Measurements from ENCODE around the gene SLC25A41.

Gene SLC25A41

GRCh38 chr19:6433663-6434062 is at the start of gene SLC25A41:
TSS of gene SLC25A41 (minus strand) at chr19:6433763. CDS start at chr19:6433693, 70 bp downstream.
- DNase-seq (ENCODE audit: low read depth in 2 of 2) = no peak

GRCh38 chr19:6483235-6483634 is 49.7 kb upstream of the SLC25A41 start:
- DNase-seq (ENCODE audit: low read depth in 2 of 2) = no peak

- DNase-seq (ENCODE audit: low read depth in 2 of 2) = no peak
Observed at GRCh38 chr19:6482343-6482686, 48.8 kb upstream of the SLC25A41 start.

DNA sequence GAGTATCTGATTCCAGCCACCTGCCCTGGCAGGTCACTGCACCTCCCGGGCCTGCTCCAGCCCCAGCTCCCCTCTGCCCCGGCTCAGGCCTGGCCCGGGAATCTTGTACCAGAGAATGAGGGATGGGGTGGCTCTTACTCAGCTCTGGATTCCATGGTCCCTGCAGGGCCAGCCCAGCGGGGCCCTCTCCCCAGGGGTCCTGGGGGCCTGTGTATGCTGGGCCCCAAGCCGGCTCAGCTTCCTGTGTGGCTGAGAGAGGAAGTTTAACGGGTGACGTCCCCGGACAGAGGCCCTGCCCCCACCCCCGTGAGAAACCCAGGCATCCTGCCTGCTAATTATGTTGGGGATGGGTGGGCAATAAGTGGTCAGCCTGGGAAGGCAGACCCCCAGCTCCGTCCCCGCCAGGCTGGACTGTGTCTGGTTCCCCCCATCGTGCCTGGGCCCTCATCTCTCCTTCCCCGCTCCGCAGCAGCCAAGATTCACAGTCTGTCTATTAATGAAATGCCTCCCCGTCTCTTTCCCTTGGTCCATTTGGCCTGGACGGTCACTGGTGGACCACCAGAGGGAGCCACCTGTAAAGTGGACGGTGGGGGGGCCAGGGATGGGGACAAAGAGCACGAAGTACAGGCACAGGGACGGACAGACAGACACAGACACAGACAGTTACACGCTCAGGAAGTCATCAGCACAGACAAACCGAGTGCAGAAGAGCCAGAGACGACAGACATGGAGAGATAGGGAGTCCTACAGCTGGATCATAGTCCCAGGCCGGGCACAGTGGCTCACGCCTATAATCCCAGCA is 48.2 kb upstream of the SLC25A41 start, which contains the start of gene DENND1C:
TSS of gene DENND1C (minus strand) at position 247 of the 802 bp plus-strand sequence. CDS start at position 155, 92 bp downstream.
- DNase-seq (ENCODE audit: low read depth in 2 of 2) = peak in 1 of 2 experiments; percentile 67

GRCh38 chr19:6480848-6481415 is 47.4 kb upstream of the SLC25A41 start:
- DNase-seq (ENCODE audit: low read depth in 2 of 2) = no peak

DNA sequence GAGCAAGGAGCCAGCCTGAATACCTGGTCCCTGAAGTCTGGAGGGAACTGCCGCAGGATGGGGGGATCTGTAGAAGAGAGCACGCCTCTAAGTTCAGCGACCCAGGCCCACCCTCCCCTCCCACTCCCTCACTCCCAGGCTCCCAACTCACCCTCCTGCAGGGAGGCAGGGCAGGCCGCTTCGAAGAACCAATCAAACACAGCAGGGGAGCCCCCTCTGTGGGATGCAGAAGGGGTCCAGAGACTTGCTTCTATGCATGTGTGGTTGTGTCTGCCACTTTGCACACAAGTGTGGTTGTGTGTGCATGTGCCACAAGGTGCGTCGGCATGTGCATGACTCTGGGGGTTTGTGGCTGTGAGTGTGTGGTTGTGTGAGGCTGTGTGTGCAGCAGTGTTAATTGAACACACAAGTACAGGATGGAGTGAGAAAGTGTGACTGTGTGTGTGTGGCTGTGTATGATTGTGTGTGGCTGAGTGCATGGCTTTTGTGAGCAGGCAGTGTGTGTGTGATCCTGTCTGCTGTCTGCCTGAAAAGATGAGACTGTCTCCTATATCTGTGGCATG is 46.4 kb upstream of the SLC25A41 start:
- no peak for DNase-seq (ENCODE audit: low read depth in 2 of 2)

- no peak for DNase-seq (ENCODE audit: low read depth in 2 of 2)
Observed at GRCh38 chr19:6478815-6479214, 45.3 kb upstream of the SLC25A41 start.

- DNase-seq (ENCODE audit: low read depth in 2 of 2) = no peak
Observed at GRCh38 chr19:6476896-6477431, 43.4 kb upstream of the SLC25A41 start.

GRCh38 chr19:6476155-6476895 is 42.8 kb upstream of the SLC25A41 start:
- peak in 1 of 2 experiments; percentile 50 for DNase-seq (ENCODE audit: low read depth in 2 of 2)

DNA sequence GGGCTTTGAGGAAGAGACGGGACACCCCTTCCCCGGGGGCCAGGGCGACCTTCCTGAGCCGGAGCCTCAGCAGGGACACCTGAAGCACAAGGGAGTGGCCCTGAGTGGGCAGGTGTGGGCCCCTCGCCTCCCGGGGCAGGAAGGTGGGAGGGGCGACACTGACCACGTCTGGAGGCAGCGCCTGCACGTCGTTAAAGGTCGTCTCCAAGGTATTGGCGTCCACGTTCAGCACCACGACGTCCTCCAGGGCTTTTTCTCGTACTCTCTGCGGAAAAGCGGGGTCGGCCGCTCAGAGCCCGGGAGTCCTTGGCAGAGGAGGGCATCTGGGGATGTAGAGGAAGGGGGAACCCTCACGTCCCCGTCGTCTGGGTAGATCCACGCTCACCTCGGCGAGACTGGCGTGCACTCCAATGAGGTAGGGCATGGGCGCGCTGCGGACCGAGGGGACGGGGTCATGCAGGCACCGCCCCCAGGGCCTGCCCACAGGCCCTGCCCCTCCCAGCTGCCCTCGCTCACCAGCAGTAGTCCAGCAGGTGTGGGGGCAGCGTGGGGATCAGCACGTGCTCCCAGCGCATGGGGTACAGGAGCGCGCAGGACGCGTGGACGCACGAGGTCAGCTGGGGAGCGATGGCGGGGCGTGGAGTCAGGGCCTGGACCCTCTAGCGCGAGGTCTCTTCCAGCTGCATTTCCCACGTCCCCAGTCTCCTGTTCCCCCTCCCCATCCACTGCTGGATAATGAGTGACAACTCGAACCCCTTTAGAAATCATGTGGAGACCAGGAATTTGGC is 42.0 kb upstream of the SLC25A41 start:
- no peak for DNase-seq (ENCODE audit: low read depth in 2 of 2)

DNA sequence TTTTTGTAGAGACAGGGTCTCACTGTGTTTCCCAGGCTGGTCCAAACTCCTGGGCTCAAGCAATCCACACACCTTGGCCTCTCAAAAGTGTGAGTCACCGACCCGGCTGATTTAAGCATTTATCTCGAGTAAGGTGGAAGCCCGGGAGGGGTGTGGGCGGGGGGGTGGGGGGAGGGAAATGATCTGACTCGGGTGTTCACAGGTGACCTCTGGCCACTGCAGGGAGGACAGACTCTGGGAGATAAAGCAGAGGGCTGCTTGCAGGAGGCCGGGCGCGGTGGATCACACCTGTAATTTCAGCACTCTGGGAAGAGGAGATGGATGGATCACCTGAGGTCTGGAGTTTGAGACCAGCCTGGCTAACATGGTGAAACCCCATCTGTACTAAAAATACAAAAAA is 40.1 kb upstream of the SLC25A41 start:
- DNase-seq (ENCODE audit: low read depth in 2 of 2) = no peak

DNA sequence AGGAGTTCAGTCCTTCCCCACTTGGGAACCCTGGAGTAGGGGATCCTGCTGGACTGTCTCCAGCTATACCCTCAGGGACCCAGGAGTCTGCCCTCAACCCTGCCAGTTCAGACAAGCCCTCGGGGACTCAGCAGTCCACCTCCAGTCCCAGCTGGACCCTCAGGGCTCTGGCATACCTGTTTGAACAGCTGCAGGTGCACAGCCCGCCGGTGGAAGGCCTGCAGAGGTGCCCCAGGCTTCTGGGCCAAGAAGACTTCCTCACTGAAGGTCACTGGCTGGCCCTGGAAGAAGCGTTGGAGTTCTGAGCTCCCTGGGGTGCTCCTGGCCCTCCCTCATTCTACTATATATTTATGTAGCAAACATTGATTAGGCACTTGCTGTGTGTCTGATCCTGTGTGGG is 39.1 kb upstream of the SLC25A41 start:
- DNase-seq (ENCODE audit: low read depth in 2 of 2) = no peak

DNA sequence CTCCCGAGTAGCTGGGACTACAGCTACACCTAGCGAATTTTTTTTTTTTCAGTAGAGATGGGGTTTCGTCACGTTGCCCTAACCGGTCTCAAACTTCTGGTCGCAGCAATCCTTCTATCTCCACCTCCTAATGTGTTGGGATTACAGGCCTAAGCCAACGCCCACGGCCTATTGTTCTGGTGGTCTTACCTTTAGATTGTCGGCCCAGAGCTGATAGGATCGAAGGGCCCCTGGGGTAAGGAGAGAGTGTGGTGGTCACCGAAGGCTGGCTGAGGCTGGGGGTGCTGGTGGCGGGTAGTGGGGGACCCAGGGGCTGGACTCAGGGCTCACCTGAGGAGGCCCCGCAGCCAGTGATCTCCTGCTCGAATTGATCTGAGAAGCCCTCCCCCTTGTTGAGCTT is 37.5 kb upstream of the SLC25A41 start:
- no peak for DNase-seq (ENCODE audit: low read depth in 2 of 2)

DNA sequence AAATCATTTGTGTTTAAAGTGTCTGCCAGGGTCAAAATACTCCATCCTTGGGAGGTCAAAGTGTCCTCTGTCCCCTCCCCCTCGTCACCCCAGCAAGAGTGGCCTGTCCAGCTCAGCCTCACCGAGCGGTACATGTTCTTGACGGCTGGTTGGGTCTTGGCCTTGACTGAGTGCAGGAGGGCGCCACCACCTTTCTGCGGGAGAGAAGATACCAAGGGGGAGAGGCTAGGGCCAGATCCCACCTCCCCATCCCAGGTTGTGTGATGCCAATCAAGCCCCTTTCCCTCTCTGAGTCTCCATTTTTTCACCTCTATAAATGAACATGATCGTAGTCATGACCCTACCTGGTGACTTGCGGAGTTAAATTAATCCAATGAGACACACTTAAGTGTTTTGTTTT is 36.6 kb upstream of the SLC25A41 start:
- no peak for DNase-seq (ENCODE audit: low read depth in 2 of 2)

- DNase-seq (ENCODE audit: low read depth in 2 of 2) = no peak
Observed at GRCh38 chr19:6467384-6467783, 33.8 kb upstream of the SLC25A41 start.

GRCh38 chr19:6466526-6467248 is 33.1 kb upstream of the SLC25A41 start:
- no peak for DNase-seq (ENCODE audit: low read depth in 2 of 2)

- no peak for DNase-seq (ENCODE audit: low read depth in 2 of 2)
Observed at GRCh38 chr19:6465663-6466062, 32.1 kb upstream of the SLC25A41 start.

DNA sequence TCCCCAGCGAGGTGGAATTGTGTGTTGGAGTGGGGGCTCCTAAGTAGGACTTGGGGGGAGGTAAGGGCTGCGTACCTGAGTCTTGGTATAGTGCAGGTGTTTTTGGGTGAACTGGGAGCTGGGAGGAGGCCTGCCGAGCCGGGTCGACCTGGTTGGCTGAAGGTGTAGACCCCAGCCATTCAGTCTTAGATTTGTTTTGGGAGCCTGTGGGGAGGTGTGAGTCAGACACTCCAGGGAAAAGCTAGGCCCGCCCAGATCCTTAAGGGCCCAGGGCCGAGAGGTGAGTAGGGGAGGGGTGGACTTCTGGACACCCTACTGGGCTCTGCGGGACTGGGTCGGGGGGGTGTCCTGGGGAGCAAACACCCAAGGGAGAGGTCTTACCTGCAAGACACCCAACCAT is 31.4 kb upstream of the SLC25A41 start:
- DNase-seq (ENCODE audit: low read depth in 2 of 2) = no peak

DNA sequence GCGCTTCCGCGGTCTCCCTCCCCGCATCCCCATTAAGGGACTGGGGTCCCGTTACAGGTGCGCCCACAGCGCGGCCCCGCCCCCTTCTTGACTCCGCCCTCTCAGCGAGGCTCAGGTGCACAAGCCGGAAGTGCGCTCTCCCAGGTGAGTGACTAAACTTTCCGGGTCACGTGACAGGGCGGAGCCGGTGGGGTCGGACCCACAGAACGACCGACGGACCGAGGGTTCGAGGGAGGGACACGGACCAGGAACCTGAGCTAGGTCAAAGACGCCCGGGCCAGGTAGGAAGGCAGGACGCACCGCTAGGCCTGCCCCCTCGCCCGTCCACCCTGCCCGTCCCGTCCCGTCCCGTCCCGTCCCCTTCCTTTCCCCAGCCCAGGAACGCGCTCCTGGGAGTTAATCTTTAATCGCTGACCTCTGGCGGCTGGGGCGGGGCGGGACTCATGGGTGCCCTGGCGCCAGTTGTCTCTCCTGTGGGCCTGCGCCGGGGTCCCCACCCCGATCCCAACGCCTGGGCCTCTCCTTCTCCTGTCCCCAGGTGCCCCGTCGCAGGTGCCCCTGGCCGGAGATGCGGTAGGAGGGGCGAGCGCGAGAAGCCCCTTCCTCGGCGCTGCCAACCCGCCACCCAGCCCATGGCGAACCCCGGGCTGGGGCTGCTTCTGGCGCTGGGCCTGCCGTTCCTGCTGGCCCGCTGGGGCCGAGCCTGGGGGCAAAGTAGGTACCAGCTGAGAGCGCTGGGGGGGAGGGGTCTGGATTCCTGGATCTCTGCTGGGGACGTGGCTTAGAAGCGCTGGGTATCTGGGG is 30.7 kb upstream of the SLC25A41 start, which contains the start of gene CRB3:
TSS of gene CRB3 (plus strand) at position 202 of the 804 bp plus-strand sequence. CDS start at position 633, 431 bp downstream.
- DNase-seq (ENCODE audit: low read depth in 2 of 2) = no peak
